Measurements from ENCODE around the gene SNX4.

GRCh38 chr3:125434582-125435011, 85.4 kb downstream of the SNX4 start:
- TF ChIP-seq POLR2A (IDR thresholded peaks at IDR 0.05; ENCODE audit: extremely low read depth, insufficient read length): no peak
- no peak for TF ChIP-seq MAX (IDR thresholded peaks at IDR 0.05; ENCODE audit: low read depth, low read length)
- TF ChIP-seq CTCF (IDR thresholded peaks at IDR 0.05; ENCODE audit: low read depth, low read length): no peak

All from NB4 (cell line).